Measurements from ENCODE around the gene METTL25B.

The METTL25B gene

GRCh38 chr1:156776942-156777341 is 48.7 kb downstream of the METTL25B start:
- Histone ChIP-seq H3K27ac (ENCODE audit: low read depth, low read length) (no peak overlapping the region), H3K4me3 (ENCODE audit: low read length) (no peak overlapping the region), H3K4me1 (ENCODE audit: control insufficient read depth, insufficient read depth, low read length) (peaks cover 11% of the 10 kb centered on the region), H3K27me3 (ENCODE audit: control insufficient read depth, insufficient read depth, low read length) (no peaks in the 10 kb centered on the region), H3K9ac (ENCODE audit: low read length) (no peak overlapping the region), H3K36me3 (ENCODE audit: control insufficient read depth, insufficient read depth, low read length) (no peaks in the 10 kb centered on the region)

- H3K27me3 ChIP-seq (ENCODE audit: control insufficient read depth, insufficient read depth, low read length) = no peaks in the 10 kb centered on the region
- H3K36me3 ChIP-seq (ENCODE audit: control insufficient read depth, insufficient read depth, low read length) = peaks cover 3% of the 10 kb centered on the region
- H3K4me1 ChIP-seq (ENCODE audit: control insufficient read depth, insufficient read depth, low read length) = peaks cover 8% of the 10 kb centered on the region
- no peak overlapping the region for H3K27ac ChIP-seq (ENCODE audit: low read depth, low read length)
- no peak overlapping the region for H3K9ac ChIP-seq (ENCODE audit: low read length)
- no peak overlapping the region for H3K4me3 ChIP-seq (ENCODE audit: low read length)
Measured at GRCh38 chr1:156777573-156777972, 49.3 kb downstream of the METTL25B start.

- Histone ChIP-seq H3K4me1 (ENCODE audit: control insufficient read depth, insufficient read depth, low read length) (no peaks in the 10 kb centered on the region), H3K27ac (ENCODE audit: low read depth, low read length) (no peak overlapping the region), H3K9ac (ENCODE audit: low read length) (no peak overlapping the region), H3K27me3 (ENCODE audit: control insufficient read depth, insufficient read depth, low read length) (no peaks in the 10 kb centered on the region), H3K36me3 (ENCODE audit: control insufficient read depth, insufficient read depth, low read length) (peaks cover 10% of the 10 kb centered on the region), H3K4me3 (ENCODE audit: low read length) (no peak overlapping the region)
Measured at GRCh38 chr1:156781585-156782186, 53.4 kb downstream of the METTL25B start.

GRCh38 chr1:156785458-156785857 is 57.2 kb downstream of the METTL25B start:
- H3K27ac ChIP-seq (ENCODE audit: low read depth, low read length) = no peak overlapping the region
- no peak overlapping the region for H3K9ac ChIP-seq (ENCODE audit: low read length)
- H3K36me3 ChIP-seq (ENCODE audit: control insufficient read depth, insufficient read depth, low read length) = peaks cover 17% of the 10 kb centered on the region

More at GRCh38 chr1:156785458-156785857, 57.2 kb downstream of the METTL25B start:
- no peaks in the 10 kb centered on the region for H3K27me3 ChIP-seq (ENCODE audit: control insufficient read depth, insufficient read depth, low read length)
- no peak overlapping the region for H3K4me3 ChIP-seq (ENCODE audit: low read length)
- no peaks in the 10 kb centered on the region for H3K4me1 ChIP-seq (ENCODE audit: control insufficient read depth, insufficient read depth, low read length)
